HG03521 (cell line): ENCODE data around the gene TNRC18.
"Not testable (repeated sequence)": the region's sequence is repeated elsewhere in the genome, so short reads cannot be mapped to it uniquely, and the experiment has no call there.

Source experiments
- ATAC-seq: cut with Tn5 transposase; IDR thresholded peaks from one replicate; pipeline ENCODE4 v1.9.1; 2021; ENCODE audit warnings: mild to moderate bottlenecking, moderate library complexity; ENCODE audit not compliant: unreplicated experiment

The TNRC18 gene

DNA sequence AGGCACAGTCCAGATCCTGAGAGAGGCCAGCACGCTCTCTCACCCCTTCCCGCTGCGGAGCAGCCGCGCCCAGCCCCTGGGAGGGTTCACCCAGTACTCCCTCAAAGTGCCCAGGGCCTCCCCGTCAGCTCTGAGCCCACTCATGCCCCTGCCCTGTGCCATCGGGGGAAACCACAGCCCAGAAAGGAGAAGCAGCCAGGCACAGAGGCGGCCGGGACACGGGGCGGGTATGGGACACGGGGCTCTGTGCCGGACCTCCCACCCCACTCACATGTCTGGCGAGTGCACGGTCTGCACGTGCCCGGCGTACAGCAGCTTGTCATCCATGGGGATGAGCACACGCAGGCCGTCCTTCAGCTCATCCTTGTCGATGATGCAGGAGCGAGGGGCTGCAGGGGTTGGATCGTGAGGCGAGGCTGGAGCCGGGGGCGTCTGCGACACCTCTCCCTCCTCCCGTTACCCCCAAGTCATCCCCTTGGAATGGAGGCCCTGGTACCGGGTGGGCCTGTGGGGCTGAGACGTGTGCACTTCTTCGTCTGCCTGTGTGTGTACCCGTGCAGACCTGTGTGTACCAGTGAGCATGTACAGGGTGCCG, 102.7 kb downstream of the TNRC18 start:
- ATAC-seq: no peak

DNA sequence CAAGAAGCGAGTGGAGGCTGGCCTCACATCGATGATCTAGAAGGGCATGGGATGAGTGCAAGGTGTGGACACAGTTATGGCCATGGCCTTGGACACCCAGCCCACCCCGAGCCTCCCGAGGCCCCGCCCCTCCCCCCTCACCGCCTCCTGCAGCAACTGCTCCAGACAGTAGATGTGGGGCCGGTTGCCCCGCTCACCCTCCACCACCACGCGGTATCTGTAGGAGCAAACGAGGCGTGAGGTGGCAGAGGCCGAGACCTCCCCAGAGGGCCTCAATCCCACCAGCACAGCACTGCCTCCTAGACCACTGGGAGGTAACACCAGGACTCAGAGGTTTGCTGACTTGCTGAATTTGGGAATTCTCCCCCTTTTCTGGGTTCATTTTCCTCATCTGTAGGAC, 103.2 kb downstream of the TNRC18 start:
- ATAC-seq: no peak

DNA sequence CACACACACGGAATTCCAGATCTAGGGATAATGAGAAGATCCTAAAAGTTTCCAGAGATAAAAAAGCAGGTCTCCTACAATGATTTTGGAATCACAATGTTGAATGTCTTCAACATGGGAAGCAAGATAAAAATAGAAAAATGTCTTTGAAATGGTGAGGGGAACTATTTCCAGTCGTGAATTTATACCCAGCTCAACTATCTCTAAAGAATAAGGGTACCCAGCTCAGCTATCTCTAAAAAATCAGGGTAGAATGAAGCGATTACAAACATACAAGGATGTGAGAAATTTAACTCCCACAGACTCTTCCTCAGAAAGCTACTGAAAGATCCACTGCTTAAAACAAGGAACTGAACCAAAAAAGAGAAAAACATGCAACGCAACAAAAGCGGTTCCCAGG, 105.0 kb downstream of the TNRC18 start:
- ATAC-seq: not testable (repeated sequence)

DNA sequence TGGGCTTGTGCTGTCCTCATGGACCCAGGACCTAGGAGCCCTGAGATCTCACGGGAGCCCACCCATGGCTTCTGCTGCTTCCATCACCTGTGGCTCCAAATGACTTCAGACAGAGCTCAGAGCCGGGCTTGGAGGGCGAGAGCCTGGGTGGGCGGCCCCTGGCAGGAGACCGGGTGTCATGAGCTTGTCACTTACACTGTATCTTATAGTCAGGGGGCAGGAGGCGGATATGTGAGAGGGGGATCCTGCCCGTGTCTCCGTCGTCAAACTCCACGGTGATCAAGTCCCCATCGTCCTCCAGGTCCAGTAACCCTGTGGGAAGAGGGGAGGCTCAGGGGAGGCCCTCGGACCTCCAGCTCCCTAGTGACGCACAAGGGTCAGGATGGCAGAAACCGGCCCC, 107.9 kb downstream of the TNRC18 start:
- no peak for ATAC-seq

DNA sequence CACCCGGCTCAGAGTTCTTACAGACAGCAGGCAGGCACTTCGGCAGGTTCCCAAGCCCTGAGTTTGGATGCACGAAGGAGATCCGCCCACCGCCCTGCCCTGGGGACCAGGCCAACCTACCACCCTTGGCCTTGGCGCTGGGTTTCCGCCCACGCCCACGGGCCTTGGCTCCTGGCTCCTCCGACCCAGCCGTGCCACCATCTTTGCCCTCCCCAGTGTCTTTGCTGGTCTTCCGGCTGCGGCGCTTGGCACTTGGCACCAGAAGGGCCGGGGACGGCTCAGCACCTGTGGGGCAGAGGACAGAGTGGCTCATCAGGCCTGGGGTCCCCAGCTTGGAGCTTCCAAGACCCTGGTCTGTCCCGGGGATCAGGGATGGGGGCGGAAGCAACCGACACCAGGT, 108.8 kb downstream of the TNRC18 start:
- ATAC-seq: no peak

DNA sequence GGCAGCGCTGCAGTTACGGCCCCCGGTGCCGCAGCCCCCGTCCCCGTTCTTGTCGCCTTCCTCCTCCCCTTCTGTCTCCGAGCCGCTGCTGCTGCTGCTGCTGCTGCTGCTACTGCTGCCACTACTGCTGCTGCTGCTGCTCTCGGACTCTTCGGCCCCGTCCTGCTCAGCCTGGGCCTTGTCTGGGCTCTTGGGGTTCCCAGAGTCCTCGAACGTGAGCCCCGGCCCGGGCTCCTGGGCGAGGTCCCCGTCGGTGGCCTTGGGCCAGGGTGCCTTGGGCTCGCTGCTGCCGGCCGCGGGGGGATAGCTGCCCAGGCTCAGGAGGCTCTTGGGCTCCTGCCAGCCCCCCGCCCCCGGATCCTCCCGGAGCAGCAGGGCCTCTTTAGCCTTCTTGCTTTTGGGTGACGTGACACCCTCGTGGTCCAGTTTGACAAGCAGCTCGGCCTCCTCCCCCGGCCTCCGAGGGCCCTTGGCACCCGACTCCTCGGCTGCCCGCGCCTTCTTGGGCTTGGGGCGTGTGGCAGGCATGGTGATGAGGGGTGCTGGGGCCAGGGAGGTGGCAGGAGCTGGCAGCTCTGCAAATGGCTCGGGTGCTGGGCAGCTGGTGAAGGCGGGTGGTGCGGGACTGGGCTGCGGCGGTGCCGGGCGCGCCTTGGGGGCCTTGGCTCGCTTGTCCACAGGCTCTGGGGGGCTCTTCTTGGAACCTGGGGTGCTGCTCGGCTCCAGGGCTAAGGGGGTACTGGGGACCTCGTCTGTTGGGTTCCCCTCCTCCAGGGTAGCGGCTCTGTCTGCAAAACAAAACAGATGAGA, 110.4 kb downstream of the TNRC18 start:
- not testable (repeated sequence) for ATAC-seq

DNA sequence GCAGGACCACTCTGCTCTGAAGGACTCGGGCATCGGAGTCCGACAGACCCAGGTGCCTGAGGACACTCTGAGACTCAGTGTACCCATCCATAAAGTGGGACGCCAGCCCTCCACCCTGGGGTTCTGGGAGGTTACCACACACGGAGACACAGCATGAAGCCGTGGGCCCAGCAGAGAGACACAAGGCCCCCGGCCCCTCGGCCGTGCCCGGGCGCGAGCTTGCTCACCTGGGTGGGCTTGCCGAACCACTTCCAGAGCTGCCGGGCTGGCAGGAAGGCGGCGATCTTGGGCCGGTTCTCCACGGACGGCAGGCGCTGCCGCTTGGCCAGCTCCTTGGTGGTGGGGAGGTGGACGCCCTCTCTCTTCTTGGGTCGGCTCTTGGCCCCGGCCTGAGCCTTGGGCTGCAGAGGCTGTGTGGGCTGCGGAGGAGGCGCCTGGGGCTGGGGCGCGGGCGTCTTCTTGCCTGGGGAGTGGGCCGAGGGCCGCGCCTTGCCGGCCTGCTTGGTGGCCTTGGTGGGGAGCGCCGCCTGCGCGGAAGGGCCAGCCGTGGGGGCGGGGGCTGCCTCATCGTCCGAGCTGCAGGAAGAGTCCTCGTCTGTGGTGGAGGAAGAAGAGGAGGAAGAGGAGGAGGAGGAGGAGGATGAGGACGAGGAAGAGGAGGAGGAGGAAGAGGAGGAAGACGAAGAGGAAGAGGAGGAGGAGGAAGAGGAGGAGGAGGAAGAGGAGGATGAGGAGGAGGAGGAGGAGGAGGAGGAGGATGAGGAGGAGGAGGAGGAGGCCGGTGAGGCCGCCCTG, 111.2 kb downstream of the TNRC18 start:
- ATAC-seq: not testable (repeated sequence)

DNA sequence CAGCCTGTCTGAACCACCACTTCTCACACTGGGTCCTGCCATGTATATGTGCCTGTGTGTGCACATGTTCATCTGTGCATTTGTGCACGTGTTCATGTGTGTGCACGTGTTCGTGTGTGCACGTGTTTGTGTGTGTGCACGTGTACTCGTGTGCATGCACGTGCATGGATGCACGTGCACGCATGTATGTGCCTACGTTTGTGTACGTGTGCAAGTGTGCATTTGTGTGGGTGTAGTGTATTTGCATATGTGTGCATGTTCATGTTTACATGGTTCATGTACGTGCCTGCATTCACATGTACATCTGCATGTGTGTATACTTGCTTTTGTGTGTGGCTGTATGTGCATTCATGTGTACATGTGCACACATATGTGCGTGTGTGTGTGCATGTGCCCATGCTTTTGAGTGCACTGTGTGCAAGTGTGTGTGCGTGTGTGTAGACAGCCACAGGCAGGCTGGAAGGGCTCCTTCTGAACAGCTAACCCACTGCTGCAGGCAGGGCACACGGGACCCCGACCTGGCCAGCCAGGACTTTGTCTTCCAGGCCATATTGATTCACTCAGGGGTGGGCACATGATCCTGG, 112.7 kb downstream of the TNRC18 start:
- ATAC-seq: no peak

DNA sequence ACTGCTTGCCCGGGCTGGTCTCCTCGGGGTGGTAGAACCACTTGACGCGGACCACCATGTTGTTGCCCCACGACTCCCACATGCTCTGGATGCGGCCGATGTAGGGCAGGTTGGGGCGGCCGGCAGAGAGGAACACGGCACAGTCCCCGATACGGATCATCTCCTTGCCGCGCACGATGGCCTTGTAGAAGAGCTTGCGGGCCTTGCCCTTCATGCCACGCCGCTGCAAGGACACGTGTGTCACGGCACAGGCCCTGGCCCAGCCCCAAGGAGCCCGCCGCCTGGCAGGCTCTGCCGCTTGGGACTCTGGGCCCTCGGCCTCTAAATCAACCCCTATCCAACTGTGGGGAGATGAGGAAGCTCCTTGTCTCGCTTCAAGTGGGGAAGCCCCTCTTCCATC, 114.5 kb downstream of the TNRC18 start:
- ATAC-seq: no peak

DNA sequence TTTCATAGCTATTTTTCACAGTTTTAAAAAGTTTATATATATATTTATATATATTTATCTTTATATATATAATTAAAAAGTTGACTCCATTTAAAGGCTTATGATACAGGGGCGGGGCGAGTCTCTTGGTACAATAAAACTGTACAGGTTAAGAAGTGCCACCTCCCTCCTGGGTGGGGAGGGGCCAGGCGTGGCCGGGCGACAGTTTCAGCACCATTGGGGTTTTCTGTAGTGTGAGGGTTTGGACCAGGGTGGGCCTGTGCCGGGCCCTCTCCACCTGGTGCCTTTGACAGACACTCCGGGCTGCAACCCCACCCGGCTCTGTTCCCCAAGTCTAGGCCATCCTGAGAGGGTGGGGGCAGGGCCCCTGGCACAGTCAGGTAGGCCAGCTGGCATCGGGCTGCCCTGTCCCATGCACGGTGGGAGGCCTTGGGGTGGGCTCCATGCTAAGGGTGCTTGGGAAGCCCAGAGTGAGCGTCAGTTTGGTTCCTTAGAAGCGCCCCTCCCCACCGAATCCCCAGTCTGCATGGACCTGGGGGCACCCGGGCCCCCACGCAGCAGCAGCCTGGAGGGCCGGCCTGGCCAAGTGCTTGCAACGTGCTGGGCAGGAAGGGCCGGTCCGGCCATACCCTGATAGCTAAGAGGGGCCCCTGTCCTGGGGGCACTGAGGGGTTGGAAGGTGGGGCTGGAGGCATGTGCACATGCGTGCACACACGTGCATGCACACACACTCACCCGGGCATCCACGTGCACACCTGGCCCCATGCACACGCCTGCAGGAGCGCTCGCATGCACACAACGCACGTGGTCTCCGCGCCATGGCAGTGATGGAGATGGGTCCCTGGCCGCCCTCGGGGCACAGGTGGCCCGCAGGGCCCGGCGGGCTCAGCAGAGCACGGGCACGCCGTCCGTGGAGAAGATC, 116.2 kb downstream of the TNRC18 start:
- ATAC-seq: not testable (repeated sequence)

DNA sequence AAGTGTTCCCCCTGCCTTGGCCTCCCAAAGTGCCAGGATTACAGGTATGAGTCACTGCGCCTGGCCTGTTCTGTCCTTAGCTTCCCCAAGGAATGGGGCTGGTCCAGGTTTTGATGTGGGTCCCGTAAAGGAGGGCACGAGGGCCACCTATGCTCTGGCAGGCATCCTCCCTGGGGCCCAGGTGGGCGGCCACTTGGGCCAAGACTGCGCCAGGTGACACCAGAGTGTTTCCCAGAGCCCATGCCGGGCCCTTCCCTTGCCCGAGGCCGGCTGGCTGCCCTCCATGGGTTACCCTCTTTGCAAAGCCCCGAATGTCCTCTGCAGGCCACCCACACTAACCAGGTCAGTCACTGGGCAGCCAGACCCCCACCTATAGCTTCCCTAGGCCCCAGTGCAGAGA, 118.6 kb downstream of the TNRC18 start:
- not testable (repeated sequence) for ATAC-seq

DNA sequence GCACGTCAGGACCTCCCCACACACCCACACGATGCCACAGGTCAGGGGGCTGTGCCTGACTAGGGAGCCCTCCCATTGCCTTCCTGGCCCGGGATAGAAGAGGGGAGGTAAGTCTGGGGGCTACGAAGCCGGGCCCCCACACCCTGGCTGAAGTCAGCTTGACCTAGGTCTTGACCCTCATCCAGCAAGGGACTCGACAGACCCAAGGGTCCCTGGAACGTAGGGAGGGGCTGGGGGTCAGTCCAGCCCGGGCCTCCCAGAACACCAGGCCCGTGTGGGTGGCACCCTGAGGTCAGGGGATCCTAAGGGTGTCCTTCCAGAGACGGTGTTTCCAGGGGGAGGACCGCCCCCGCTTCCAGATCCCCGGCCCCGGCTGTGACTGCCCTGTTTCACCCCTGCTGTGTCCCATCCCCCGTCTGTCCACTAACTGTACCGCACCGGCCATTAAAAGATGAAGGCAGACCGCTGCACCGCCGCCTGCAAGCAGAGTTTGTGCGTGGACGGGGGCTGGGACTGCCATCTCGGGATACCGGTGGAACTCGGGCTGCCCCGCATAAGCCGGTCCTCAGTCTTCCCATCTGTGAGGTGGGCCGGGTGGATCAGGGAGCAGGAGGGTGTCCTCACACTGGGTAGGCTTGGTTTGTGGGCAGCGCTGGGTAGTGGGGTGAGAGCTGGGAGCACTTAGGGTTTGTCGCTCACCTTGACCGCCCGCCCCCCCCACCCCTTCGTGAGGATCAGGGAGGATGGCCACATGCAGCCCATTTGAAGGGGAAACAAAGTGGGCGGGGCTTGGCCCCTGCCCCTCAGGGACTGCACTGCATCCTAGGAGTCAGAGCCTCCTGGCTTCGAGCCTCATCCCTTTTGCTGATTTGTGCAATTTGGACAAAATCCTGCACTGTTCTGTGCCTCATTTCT, 119.8 kb downstream of the TNRC18 start:
- no peak for ATAC-seq

DNA sequence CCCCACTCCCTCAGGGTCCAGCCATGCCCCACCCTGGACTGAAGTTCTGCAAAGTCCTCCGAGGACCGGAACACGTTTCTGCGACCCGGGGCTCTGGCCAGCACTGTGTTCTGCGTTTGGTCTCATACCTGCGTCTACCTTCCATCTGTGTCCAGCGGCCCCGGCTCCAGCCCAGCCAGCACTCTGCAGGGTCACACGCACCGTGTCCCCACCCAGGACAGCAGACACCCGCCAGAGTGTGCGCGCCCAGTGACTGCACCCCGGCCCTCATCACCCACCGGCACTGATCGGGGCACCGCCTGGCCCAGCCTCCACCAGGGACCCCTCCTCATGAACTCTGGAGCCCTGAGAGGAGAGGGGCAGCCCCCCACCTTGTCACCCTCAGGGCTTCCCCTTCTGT, 120.6 kb downstream of the TNRC18 start:
- ATAC-seq: no peak

DNA sequence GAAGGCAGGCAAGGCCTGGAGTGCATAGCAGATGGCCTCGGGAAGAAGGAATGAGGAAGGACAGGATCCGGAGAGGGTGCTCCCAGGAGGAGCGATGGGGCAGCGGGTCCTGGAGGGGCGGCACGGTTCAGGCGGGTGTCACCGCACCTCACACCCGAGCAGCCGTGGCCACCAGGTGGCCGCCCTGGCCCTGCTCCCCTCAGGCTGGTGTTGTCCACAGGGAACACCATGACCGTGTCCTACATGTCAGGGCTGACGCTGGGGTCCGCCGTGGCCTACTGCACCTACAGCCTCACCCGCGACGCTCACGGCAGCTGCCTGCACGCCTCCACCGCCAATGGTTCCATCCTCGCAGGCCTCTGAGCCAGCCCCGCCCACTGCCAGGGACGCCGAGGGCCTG, 121.1 kb downstream of the TNRC18 start:
- ATAC-seq: no peak

DNA sequence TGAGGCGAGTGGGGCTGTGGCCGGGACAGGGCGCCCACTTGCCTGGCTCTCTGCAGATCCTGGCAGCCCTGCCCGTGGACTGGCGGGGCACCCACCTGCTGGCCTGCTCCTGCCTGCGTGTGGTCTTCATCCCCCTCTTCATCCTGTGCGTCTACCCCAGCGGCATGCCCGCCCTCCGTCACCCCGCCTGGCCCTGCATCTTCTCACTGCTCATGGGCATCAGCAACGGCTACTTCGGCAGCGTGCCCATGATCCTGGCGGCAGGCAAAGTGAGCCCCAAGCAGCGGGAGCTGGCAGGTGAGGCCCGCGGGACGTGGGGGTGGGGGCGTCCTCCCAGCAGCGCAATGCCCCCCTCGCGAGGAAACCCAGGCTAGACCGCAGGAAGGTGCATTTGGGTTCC, 123.3 kb downstream of the TNRC18 start:
- ATAC-seq: no peak

DNA sequence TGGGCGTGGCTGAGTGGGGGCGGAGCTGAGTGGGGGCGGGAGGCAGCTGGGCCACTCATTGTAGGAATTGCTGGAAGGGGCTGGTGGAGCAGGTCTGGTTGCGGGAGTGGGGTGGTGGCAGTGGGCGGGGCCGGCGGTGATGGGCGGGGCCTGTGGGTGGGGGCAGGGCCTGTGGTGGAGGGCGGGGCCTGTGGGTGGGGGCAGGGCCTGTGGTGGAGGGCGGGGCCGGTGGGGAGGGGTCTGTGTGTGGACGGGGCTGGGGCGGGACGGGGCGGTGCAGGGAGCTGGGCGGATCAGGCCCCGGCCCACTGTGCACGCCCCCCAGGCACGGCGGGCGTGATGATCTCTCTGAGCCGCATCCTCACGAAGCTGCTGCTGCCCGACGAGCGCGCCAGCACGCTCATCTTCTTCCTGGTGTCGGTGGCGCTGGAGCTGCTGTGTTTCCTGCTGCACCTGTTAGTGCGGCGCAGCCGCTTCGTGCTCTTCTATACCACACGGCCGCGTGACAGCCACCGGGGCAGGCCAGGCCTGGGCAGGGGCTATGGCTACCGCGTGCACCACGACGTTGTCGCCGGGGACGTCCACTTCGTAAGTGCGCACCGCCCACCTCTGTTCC, 126.9 kb downstream of the TNRC18 start:
- ATAC-seq: no peak

DNA sequence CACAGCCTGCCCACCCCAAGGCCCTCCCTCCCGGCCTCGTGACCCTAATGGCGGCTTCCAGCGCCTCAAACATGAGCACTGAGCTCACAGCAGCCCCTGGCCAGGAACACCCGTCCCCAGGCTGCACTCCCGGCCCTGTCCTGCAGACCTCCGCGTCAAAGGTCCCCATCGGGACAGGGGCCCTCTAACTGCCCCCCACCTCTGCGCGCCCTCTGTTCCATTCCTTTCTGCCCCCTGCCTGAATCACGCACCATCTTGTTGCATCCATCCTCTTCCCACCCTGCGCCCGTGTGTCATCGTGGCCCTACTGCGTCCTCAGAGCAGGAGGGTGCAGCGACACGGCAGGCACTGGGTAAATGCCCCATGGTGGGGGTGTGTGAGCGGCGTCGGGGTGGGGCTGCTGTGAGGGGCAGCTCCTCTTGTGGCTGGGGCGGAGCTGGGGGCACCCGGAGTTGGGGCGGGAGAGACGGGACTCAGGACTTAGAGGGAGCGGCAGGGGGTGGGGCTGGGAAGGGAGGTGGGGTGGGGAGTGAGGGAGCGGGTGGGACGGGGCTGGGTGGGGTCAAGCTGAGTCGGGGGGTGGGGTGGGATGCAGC, 127.5 kb downstream of the TNRC18 start:
- no peak for ATAC-seq
